Stimulated activated CD8-positive, alpha-beta memory T cell treated with anti-CD3 and anti-CD28 coated beads, Interleukin-7, amount 100 ng/mL, for 48 hours (primary cell): ENCODE data around the gene KRTAP3-1.

Experiments used
- DNase-seq, 2 donors: peaks; one replicate each; pipeline ENCODE4 v3.0.0-alpha.2; 2020; ENCODE audit warnings: low read depth in 1 of 2; ENCODE audit errors: extremely low read depth in 1 of 2

KRTAP3-1 gene

GRCh38 chr17:40980596-40980995, 28.3 kb downstream of the KRTAP3-1 start:
- DNase-seq: no peak

DNA sequence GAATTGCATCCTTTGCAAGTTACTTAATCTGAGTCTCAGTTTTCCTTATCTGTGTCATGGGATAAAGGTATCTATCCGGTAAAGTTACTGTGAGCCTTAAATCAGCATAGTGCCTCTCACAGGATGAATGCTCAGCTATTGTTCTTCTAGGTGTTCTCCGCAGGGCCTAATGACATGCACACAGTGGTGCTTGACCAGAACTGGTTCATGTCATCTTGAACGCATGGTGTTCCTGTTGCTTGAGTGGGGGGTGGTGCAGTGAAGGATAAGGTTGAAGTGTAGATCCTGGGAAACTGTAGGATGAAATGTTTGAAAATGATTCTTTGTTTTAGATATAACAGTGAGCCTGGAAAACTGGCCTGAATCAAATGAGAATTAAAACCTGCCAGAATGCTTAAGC, 28.8 kb downstream of the KRTAP3-1 start:
- DNase-seq: no peak

- no peak for DNase-seq
These were observed 30.3 kb downstream of the KRTAP3-1 start for GRCh38 chr17:40978575-40979151.

- DNase-seq: no peak
These were observed 33.4 kb downstream of the KRTAP3-1 start for GRCh38 chr17:40975516-40975915.

- no peak for DNase-seq
These were observed 34.6 kb downstream of the KRTAP3-1 start for GRCh38 chr17:40974366-40974765.

- DNase-seq: no peak
These were observed 41.3 kb downstream of the KRTAP3-1 start for GRCh38 chr17:40967582-40967981.

GRCh38 chr17:40966848-40967247, 42.1 kb downstream of the KRTAP3-1 start, which contains the start of gene KRT39:
TSS of gene KRT39 (minus strand) at chr17:40966948. CDS start at chr17:40966856, 92 bp downstream.
- no peak for DNase-seq

- DNase-seq: no peak
These were observed 45.1 kb downstream of the KRTAP3-1 start for GRCh38 chr17:40963838-40964237.

DNA sequence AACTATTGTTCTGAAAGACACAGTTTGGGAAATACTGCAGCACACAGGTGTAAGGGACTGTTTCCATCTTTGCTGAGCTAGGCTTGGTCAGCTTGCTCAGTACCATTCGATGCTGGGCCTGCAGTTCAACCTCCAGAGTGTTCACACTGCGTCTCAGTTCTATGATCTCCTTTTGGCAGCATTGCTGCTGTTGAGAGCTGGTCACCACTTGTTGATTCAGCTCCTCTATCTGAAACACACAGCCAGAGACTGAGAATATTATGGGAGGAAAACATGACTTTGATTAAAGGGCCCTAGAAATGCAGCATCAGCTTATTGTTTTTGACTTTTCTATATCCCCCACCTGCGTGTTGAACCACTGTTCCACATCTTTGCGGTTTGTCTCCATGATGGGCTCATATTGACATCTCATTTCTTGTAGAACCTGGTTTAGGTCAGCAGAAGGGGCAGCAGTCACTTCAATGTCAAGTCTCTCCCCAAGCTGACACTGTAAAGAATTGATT, 46.8 kb downstream of the KRTAP3-1 start:
- no peak for DNase-seq

- DNase-seq: no peak
These were observed 47.3 kb downstream of the KRTAP3-1 start for GRCh38 chr17:40961591-40961990.

DNA sequence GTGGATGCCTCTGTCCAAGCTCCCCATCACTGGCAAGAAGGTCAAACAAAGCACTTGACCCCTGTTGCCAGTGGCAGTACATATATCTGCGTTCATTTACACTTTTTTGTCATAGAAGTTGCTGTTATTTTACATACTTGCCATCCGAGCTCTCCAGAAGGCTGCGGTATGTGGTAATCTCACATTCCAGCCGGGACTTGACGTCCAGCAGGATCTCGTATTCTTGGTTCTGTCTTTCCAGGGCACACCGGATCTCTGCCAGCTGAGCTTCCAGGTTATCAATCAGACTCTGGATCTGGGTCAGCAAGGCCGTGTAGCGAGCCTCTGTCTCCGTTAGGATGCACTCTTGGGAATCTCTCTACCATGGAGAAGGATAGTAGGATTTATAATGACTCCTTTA, 48.8 kb downstream of the KRTAP3-1 start:
- DNase-seq: no peak
